Measurements from ENCODE around the gene OR52R1. TPM values are rescaled to one million over a fixed set of nuclear protein-coding genes. Genes with fewer than 3 reads are reported as not detected.

OR52R1 gene
- not detected in 2 replicates for total RNA-seq (2022)
- not detected for Bru-seq, nascent RNA
- BruChase-seq, experiment 1, labeled RNA remaining after a 6-hour chase = not detected
- BruChase-seq, experiment 2, labeled RNA remaining after a 2-hour chase = not detected
- long read RNA-seq = 0 reads

DNA sequence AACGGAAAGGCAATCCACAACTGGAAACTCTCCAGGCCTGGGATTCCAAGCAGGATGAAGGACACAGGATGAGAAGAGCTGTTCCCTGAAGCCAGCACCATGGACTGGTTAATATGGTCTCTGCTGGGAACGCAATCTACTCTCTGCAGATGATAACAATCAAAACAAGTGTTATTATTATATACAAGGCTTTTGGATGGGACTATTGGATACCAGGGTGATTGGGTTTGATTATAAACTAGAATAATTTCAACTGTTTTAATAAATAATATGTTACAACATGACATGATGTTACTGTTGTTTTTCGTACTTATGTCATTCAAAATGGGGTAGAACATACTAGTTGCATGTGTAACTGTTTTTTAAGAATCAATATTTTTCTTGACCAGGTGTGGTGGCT is at the start of gene OR52R1:
OR52R1 (minus strand) TSS at position 101 of the 400 bp plus-strand sequence; CDS start at position 101, 0 bp downstream.
- Mint-ChIP-seq H3K4me3 (ENCODE audit: low read depth, unreplicated experiment) (no peak within 1 kb of the TSS), H3K36me3 (ENCODE audit: insufficient read depth, unreplicated experiment) (no peaks in the 10 kb centered on the region), H3K9me3 (ENCODE audit: low read depth, unreplicated experiment) (peaks cover 2% of the 10 kb centered on the region), H3K27me3 (ENCODE audit: unreplicated experiment) (no peaks in the 10 kb centered on the region), H3K27ac (ENCODE audit: unreplicated experiment) (no peak within 1 kb of the TSS), H3K4me1 (ENCODE audit: low read depth, unreplicated experiment) (no peaks in the 10 kb centered on the region)
- CTCF ChIA-PET = no interaction called here
- no peak for DNase-seq
- no TSS peak for BruUV-seq (replicated peaks)
- TF ChIP-seq CTCF (IDR thresholded peaks at IDR 0.05; ENCODE audit: unreplicated experiment) = no peak
- intact Hi-C loops (cut with micrococcal nuclease; ENCODE audit: unreplicated experiment) = no loop called here

GRCh38 chr11:4851033-4851432 is 46.9 kb upstream of the OR52R1 start:
- CTCF ChIA-PET = no interaction called here
- TF ChIP-seq CTCF (IDR thresholded peaks at IDR 0.05; ENCODE audit: unreplicated experiment) = no peak
- Mint-ChIP-seq H3K4me3 (ENCODE audit: low read depth, unreplicated experiment) (no peak overlapping the region), H3K27ac (ENCODE audit: unreplicated experiment) (no peak overlapping the region), H3K27me3 (ENCODE audit: unreplicated experiment) (peaks cover 19% of the 10 kb centered on the region), H3K4me1 (ENCODE audit: low read depth, unreplicated experiment) (no peaks in the 10 kb centered on the region), H3K36me3 (ENCODE audit: insufficient read depth, unreplicated experiment) (no peaks in the 10 kb centered on the region), H3K9me3 (ENCODE audit: low read depth, unreplicated experiment) (no peaks in the 10 kb centered on the region)
- DNase-seq = no peak
- intact Hi-C loops (cut with micrococcal nuclease; ENCODE audit: unreplicated experiment) = no loop called here
- BruUV-seq (replicated peaks) = no TSS peak

- intact Hi-C loops (cut with micrococcal nuclease; ENCODE audit: unreplicated experiment) = no loop called here
- Mint-ChIP-seq H3K27ac (ENCODE audit: unreplicated experiment) (no peak within 1 kb of the TSS), H3K4me1 (ENCODE audit: low read depth, unreplicated experiment) (no peaks in the 10 kb centered on the region)
Observed at GRCh38 chr11:4848908-4849532, 44.8 kb upstream of the OR52R1 start, which contains the start of gene OR51S1. Gene OR51S1, minus strand, starts transcription at chr11:4849208. Its CDS starts 0 bp downstream, at chr11:4849208.

GRCh38 chr11:4839851-4840549 is 35.8 kb upstream of the OR52R1 start:
- Mint-ChIP-seq H3K27ac (ENCODE audit: unreplicated experiment) (no peak overlapping the region), H3K36me3 (ENCODE audit: insufficient read depth, unreplicated experiment) (no peaks in the 10 kb centered on the region), H3K9me3 (ENCODE audit: low read depth, unreplicated experiment) (peaks cover 6% of the 10 kb centered on the region), H3K4me1 (ENCODE audit: low read depth, unreplicated experiment) (no peaks in the 10 kb centered on the region), H3K27me3 (ENCODE audit: unreplicated experiment) (no peaks in the 10 kb centered on the region), H3K4me3 (ENCODE audit: low read depth, unreplicated experiment) (no peak overlapping the region)
- CTCF ChIA-PET = no interaction called here
- DNase-seq = no peak
- intact Hi-C loops (cut with micrococcal nuclease; ENCODE audit: unreplicated experiment) = no loop called here
- TF ChIP-seq CTCF (IDR thresholded peaks at IDR 0.05; ENCODE audit: unreplicated experiment) = no peak
- BruUV-seq (replicated peaks) = no TSS peak

More at GRCh38 chr11:4848908-4849532, 44.8 kb upstream of the OR52R1 start, which contains the start of gene OR51S1:
- BruUV-seq (replicated peaks) = no TSS peak
- Mint-ChIP-seq H3K27me3 (ENCODE audit: unreplicated experiment) (peaks cover 14% of the 10 kb centered on the region), H3K9me3 (ENCODE audit: low read depth, unreplicated experiment) (peaks cover 2% of the 10 kb centered on the region), H3K4me3 (ENCODE audit: low read depth, unreplicated experiment) (no peak within 1 kb of the TSS), H3K36me3 (ENCODE audit: insufficient read depth, unreplicated experiment) (no peaks in the 10 kb centered on the region)
- DNase-seq = no peak
- CTCF ChIA-PET = no interaction called here
- no peak for TF ChIP-seq CTCF (IDR thresholded peaks at IDR 0.05; ENCODE audit: unreplicated experiment)
